Amygdala (tissue), 56 donors: ENCODE results near the gene PRKN.
A peak's percentile ranks its signal among the peaks of the same experiment; 100 is the strongest.

ENCODE experiments used
- DNase-seq, 56 donors: peaks; one replicate each; lab custom pipeline; 2025; lab: John Stamatoyannopoulos, UW

Gene PRKN

GRCh38 chr6:161618831-161619454 lies 1108.6 kb downstream of the PRKN start:
- peak in 45 of 56 donors; percentile 3 to 84 (median 53) for DNase-seq

DNA sequence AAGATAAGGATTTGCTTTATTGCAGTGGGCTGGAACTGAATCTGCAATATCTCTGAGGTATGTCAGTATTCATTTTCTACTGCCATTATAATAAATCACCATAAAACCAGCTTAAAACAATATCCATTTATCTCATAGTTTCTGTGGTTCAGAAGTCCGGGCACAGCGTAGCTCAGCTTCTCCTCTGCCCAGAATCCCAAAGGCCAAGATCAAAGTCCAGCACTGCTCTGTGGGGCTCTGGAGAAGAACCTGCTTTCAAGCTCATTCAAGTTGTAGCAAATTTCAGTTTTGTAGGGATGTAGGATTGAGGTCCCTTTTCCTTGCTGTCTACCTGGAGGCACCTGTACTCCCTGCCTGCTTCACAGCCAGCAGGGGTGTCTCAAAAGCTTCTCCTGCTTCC lies 1113.9 kb downstream of the PRKN start:
- no peak for DNase-seq

DNA sequence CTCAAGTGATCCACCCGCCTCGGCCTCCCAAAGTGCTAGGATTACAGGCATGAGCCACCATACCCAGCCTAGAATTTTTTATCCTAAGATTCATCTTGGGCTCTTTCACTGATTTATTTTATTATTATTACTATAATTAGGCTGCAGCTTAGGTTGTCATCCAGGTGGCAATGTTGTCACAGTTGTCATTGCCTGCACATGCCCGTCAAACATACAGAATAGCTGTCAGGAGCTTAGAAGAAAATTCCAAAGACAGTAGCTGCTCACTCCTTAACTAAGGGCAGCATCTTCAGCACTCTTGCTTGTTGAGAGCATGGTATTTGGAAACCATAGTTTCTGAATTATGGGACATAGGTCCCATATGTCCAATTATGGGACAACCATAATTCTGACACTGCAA lies 1118.8 kb downstream of the PRKN start:
- DNase-seq, result no peak

DNA sequence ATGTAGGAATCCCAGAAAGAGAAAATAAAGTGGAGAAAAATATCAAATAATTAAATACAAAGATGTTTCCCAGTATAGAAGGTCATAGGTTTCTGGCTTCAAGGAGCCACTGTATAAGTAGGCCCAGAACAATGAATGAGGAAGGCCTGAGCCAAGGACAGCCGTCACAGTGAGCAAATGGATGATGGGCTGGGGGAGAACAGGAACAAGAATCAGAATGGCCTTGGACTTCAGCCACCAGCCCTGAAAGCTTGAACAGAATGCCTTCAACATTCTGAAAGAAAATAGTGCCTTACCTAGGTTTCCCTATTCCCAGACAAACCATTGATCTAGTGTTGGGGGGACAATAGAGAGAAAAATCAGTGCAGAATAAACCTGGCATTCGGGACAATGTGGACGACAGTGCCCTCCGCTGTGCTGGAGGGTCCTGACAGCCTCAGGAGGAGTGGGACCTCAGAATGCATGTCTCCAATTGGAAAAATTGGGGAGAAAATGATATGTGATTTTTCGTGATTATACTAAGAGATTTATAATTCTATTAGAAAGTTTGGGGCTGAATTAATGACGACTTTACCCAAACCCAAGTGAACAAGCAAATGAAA lies 1119.8 kb downstream of the PRKN start:
- DNase-seq, result no peak

DNA sequence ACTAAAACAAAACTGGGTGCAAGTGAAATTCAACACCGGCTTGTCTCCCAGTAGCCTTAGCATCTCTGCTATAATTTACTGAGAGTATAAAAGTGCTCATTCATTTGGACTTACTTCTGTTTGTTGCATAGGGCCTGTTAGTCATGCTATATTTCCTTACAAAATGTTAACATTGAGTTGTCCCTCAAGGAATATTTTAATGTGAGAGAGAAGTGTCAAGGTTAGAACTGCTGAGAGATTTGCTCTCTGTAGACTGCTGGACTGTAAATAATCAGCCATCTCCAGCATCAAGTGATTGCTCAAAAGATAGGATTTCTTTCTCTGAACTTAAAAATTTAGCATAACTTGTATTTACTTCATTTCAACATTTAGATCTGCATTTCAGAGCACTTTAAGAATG lies 1125.2 kb downstream of the PRKN start:
- DNase-seq, result no peak

- DNase-seq, result no peak
Measured at GRCh38 chr6:161598896-161599295, 1128.7 kb downstream of the PRKN start.

- no peak for DNase-seq
Measured at GRCh38 chr6:161596807-161597520, 1130.6 kb downstream of the PRKN start.

- DNase-seq, result no peak
Measured at GRCh38 chr6:161594412-161594811, 1133.2 kb downstream of the PRKN start.

DNA sequence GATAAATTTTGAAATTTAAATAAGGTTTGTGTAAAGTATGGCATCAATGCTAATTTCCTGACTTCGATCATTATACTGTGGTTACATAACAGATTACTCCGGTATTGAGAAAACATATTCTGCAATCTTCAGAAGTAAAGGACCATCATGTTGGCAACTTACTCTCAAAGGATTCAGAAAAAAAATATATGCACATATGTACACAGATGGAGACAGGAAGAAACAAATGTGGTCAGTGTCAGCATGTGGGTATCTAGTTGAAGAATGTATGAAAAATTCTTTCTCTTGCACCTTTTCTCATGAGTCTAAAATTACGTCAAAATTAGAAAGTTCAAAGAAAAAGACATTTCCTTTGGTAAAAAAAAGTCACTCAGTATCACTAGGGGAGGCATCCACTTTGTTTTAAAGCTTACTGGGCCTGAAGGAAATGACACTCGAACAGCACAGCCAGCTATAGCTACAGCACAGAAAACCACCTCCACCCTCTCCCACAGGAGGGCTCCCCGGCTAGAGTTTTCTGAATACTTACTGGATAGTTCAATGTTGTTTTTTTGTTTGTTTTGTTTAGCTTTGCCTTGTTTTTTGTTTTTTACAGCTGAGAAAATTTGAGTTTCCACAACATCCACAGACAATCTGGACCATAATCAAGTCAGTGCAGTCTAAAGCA lies 1136.5 kb downstream of the PRKN start:
- no peak for DNase-seq

DNA sequence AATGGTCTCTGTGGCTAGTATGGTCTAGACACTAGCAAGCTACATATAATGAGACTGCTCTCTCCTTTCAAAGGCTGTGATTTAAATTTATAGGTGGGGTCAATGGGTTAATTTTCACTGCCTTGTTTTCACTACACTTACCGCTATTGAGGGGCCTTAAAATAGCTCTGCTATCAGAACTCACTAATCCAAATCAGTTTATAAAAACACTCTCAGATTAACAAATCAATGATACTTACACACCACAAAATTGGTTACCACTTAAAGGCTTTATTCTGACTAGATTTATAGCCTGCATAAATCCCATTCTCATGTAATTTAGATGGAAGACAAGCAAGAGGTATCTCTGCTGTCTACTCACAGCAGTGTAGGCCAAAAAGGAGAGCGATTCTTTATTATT lies 1140.7 kb downstream of the PRKN start:
- DNase-seq, result no peak

GRCh38 chr6:161584621-161585340 lies 1142.8 kb downstream of the PRKN start:
- no peak for DNase-seq

- DNase-seq, result no peak
Measured at GRCh38 chr6:161584051-161584450, 1143.5 kb downstream of the PRKN start.

- no peak for DNase-seq
Measured at GRCh38 chr6:161583584-161583983, 1144.0 kb downstream of the PRKN start.

- no peak for DNase-seq
Measured at GRCh38 chr6:161578478-161578877, 1149.1 kb downstream of the PRKN start.

- DNase-seq, result peak in 1 of 56 donors; percentile 1
Measured at GRCh38 chr6:161575523-161576254, 1151.9 kb downstream of the PRKN start.

DNA sequence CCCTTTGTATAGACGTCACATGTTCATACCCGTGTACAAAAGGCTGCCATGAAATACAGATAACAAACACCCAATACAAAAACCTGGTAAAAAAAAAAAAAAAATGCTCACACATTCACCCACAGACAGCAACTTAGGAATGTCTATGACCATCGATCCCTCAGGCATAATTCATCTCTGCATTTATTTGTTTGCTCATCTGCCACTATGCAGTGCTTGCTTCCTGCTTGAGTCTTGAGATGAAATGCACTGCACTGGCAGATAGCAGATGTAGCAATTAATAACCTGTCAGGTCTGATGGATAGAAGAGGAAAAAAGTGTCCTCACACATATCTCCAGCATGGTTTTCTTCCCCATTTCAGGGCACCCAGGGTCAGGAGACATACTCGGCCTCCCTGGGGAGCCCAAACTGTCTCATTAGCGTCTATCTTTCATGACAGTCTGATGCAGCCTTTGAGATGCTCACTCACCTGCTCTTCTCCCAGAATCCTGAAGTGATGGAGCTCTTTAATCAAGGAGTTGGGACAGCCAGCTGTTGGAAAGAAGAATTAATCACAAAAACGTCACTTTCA lies 1158.6 kb downstream of the PRKN start:
- no peak for DNase-seq

DNA sequence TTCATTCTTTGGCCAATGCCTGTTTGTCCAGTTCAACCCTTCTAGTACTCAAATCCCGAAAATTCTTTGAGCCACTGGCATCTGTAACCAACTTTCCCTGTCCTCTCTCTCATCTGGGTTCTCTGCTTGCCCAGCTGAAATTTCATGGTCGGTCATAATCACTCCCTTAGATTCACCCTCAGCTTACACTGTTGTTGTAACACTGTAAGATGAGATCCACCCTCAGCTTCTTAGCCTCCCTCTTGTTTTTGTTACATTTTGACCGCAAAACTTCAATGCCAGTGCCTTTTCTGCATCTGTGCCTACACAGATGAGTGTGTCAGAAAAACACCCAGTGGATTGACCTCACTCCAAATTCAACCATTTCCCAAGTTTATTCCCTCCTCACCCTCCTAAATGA lies 1162.6 kb downstream of the PRKN start:
- no peak for DNase-seq

DNA sequence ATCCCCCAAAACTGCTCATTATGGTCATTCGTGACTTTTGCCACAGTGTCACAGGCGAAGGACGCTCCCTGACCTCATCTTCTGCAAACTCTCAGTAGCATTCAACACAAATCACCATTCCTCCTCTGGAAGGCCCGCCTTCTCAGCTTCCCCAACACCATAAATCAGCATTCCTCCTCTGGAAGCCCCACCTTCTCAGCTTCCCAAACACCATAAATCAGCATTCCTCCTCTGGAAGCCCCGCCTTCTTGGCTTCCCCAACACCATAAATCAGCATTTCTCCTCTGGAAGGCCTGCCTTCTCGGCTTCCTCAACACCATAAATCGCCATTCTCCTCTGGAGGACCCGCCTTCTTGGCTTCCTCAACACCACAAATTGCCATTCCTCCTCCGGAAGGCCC lies 1165.7 kb downstream of the PRKN start:
- no peak for DNase-seq

DNA sequence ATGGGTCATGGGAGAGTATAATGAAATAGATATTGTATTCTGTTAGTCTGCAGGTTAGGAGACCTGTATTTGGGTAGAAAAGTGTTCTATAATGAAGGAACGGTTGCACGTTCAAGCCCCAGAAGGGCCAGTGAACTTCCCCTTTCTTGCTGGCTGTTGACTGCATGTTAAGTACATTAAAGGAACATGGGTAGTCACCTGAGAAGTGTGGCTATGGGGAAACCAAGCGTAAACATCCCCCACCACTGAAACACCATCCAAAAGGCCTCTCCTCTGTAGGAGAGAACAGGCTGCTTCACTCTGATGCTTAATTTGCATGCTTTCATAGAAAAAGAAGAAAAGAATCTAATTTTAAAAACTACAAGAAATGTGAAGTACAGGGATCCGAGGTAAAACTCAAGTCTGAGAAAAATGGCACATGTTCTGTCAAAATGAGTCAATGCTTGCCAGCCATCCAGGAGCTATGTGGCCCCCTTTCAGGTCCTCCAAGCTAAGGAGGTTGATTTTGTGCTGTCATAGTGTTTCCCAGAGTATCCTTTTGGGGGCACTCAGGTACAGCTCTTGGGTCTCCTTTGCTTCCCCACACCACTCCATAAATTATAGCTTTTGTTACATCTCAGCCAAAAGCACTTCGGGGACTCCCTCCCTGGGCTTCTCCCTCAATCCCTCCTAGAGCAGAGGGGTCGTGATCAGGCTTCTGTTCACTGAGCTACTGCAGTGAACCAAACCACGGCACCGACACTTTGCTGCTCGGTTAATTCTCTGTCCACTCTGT lies 1170.0 kb downstream of the PRKN start:
- DNase-seq, result no peak
